GM10248 (cell line): ENCODE data around the gene ARVCF.

Experiments used
- CTCF ChIA-PET: fragments of 300-600 bp; sonication (Branson Sonifier 250); formaldehyde crosslinking; extraction: SDS; loops from one replicate; lab custom pipeline; 2021; ENCODE audit warnings: antibody characterized with exemption; lab: Yijun Ruan, JAX
- POLR2A ChIA-PET: fragments of 350-650 bp; sonication (Branson Sonifier 250); formaldehyde crosslinking; extraction: SDS; loops from one replicate; lab custom pipeline; 2020; ENCODE audit warnings: antibody characterized with exemption; lab: Yijun Ruan, JAX
- DNase-seq: peaks from one replicate; pipeline ENCODE4 v3.0.0; 2012; ENCODE audit errors: extremely low spot score
- TF ChIP-seq, protein P1 (sequence below): IDR thresholded peaks from 2 replicates; pipeline ENCODE4 v1.5.1; 2012; ENCODE audit warnings: mild to moderate bottlenecking, low read depth; ENCODE audit errors: extremely low read depth, missing control alignments, control extremely low read depth

The ARVCF gene

DNA sequence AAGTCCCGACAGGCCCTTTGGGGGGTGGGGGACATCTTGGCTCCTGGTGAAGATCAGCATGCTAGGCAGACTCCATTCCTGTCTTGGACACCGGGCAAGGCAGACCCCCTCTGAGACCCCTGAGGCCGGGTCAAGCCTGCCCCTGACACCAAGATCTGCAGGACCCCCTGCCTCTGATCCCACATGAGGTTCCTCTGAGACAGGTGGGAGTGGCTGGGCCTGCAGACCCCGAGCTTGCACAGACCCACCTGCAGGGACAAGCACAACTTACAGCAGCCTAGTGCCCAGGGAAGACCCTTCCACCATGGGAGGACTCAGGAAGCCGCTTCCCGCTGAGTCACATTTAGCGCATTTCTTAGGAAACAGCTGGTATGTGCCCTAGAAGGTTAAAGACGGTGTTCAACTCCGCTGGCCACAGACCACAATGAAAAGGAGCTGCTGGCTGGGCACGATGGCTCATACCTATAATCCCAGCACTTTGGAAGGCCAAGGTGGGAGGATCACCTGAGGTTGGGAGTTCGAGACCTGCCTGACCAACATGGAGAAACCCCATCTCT, 15.5 kb downstream of the ARVCF start:
- no peak for DNase-seq
- ChIA-PET POLR2A (no interaction called here), CTCF (interaction anchor here (1.2 kb wide), 1 partner anchor 13 kb away, joined by 3 read pairs; no protein-coding TSS in a partner anchor)
- TF ChIP-seq, protein P1, sequence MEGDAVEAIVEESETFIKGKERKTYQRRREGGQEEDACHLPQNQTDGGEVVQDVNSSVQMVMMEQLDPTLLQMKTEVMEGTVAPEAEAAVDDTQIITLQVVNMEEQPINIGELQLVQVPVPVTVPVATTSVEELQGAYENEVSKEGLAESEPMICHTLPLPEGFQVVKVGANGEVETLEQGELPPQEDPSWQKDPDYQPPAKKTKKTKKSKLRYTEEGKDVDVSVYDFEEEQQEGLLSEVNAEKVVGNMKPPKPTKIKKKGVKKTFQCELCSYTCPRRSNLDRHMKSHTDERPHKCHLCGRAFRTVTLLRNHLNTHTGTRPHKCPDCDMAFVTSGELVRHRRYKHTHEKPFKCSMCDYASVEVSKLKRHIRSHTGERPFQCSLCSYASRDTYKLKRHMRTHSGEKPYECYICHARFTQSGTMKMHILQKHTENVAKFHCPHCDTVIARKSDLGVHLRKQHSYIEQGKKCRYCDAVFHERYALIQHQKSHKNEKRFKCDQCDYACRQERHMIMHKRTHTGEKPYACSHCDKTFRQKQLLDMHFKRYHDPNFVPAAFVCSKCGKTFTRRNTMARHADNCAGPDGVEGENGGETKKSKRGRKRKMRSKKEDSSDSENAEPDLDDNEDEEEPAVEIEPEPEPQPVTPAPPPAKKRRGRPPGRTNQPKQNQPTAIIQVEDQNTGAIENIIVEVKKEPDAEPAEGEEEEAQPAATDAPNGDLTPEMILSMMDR: no peak

GRCh38 chr22:20000246-20001081, 16.2 kb downstream of the ARVCF start:
- POLR2A ChIA-PET: no interaction called here
- no peak for DNase-seq
- CTCF ChIA-PET: interaction anchor here (1.2 kb wide), 1 partner anchor 14 kb away, joined by 3 read pairs; no protein-coding TSS in a partner anchor
- TF ChIP-seq, protein P1: no peak

- TF ChIP-seq, protein P1: no peak
- ChIA-PET POLR2A (no interaction called here), CTCF (no interaction called here)
- no peak for DNase-seq
These were observed 17.4 kb downstream of the ARVCF start for GRCh38 chr22:19998991-19999820.

DNA sequence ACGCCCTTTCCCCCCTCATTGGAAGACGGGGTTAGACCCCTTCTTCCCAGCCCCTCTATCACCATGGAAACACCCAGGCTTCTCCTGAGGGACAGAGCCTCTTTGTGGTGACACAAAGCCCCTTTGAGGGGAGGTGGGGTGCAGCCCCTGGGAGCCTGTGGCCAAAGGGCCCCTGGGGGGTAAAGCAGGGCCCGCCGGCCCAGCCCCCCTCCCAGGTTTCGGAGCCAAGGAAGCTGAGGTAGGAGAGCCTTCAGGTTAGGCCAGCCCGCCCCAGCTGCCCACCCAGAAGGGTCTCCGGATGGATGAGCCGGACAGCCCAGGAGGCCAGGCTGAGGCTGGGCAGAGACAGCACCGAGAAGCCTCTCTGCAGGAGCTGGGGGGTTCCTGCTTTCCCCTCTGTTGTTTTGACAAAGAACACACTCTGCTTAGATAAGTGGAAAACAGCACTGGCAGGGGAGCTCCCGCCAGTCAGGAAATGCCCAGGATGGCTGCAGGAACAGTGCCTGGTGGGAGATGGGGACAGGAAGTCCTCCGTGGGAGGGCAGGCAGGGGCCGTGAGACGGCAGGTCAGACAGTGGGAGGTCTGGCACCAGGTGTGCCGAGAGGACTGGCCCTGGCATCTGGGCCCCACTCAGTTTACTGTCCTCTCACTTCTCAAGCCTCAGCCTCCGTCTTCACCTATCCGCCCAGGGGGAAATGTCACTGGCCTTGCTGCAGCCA, 18.2 kb downstream of the ARVCF start:
- CTCF ChIA-PET: no interaction called here

DNA sequence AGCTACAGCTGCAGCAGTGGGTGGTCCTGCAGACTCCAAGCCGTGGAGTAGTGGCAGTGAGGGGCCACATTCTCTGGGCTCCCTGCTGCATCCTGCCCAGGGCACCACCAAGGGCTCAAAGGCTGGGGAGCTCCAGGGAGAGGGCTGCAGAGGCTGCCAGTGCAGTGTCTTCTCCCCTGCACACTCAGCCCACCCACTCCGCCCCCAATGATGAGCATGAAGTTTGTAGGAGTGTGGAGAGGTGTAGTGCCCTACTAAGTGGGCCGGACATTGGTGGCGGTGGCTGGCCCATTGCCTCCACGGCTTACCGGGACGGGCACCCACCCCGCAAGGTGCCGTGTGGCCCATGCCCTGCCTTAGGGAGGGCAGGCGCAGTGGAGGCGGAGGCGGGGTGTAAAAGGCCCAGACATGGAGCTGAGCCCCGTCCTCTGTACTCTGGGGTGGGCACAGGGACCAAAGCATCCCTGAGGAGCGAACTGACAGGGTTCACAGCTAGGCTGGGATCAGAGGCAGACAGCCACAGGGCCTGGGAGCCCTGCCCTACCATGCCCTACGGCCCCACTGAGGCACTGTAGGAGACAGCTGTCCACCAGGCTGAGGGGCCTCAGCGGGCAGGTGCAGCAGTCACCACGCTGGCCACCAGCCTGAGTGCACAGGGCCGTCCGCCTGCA, 18.9 kb downstream of the ARVCF start:
- CTCF ChIA-PET: no interaction called here
- TF ChIP-seq, protein P1: no peak
- POLR2A ChIA-PET: no interaction called here
- DNase-seq: no peak

More for the DNA sequence above, 18.2 kb downstream of the ARVCF start:
- POLR2A ChIA-PET: no interaction called here
- TF ChIP-seq, protein P1: no peak
- no peak for DNase-seq
